MG63 (cell line): ENCODE measurements around the gene TRMU. TPM values are rescaled to one million over a fixed set of nuclear protein-coding genes. Genes with fewer than 3 reads are reported as not detected.

Source experiments
- DNase-seq: peaks from one replicate; pipeline ENCODE4 v3.0.0-alpha.2; 2020
- H3K27me3 ChIP-seq: fragments of 250-450 bp; sonication (Bioruptor Pico); 2 replicates; pipeline ENCODE4 v1.5.1; 2020; ENCODE audit warnings: mild to moderate bottlenecking, moderate library complexity
- H3K36me3 ChIP-seq: fragments of 250-450 bp; sonication (Bioruptor Pico); 2 replicates; pipeline ENCODE4 v1.5.1; 2020; ENCODE audit warnings: mild to moderate bottlenecking, moderate library complexity
- H3K4me3 ChIP-seq: fragments of 250-450 bp; sonication (Bioruptor Pico); 2 replicates; pipeline ENCODE4 v1.5.1; 2020; ENCODE audit warnings: mild to moderate bottlenecking, moderate library complexity
- H3K9me3 ChIP-seq: fragments of 250-450 bp; sonication (Bioruptor Pico); 2 replicates; pipeline ENCODE4 v1.5.1; 2020; ENCODE audit warnings: mild to moderate bottlenecking, moderate library complexity
- total RNA-seq: library from RNA; depleted of rRNA; stranded (reverse); fragments of >200 nt; shearing (Covaris generic); gene quantifications from 2 replicates; pipeline ENCODE4 v1.2.3, GENCODE V29; 2014; ENCODE audit warnings: low replicate concordance

TRMU gene
- total RNA-seq, 1 experiment from 2014 or later: 53.9 TPM

DNA sequence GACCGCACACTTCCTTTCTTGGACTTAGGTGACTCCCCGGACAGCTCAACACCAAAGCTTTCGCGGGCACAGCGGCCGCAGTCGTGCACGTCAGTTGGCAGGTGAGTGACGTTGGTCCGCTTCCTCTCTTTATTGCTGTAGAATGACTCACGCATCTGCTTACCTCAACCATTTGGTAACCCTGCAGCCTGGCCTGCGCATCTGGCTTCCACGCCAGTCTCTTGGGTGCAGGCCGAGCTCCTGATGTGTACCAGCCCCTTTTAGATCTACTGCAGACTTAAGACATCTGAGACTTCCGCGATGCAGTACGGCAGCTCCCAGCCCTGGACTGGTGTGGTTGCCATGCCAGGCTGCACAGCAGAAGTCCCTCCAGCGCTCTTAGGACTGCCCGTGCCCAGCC, 12.4 kb upstream of the TRMU start:
- Histone ChIP-seq H3K27me3 (no peaks in the 10 kb centered on the region), H3K9me3 (no peaks in the 10 kb centered on the region), H3K36me3 (peaks cover 63% of the 10 kb centered on the region), H3K4me3 (no peak overlapping the region)
- no peak for DNase-seq

DNA sequence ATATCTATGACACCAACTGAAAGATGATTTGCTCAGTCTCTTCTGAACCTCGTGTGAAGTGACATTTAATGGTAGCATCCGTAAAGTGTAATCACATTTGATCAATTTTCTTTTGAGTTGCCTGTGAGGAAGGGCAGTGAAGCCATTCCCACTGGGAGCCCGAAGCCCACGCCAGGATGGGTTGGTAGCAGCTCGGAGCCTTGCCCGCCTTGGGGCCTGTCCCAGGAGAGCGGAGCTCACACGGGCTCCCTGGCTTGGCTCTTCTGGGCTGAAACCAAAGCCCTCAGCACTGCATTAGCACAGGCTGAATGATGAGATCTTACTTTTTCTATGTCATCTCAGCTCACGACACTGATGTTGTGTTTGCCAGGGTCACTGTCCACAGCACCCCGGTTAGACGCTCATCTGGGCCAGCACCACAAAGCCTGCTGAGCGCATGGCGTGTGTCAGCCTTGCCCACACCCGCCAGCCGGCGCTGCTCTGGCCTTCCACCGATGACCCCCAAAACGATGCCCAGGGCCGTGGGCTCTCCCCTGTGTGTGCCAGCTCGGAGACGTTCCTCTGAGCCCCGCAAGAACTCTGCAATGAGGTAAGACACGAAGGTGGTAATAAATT, 9.3 kb upstream of the TRMU start:
- H3K36me3 ChIP-seq: peaks cover 74% of the 10 kb centered on the region
- no peak overlapping the region for H3K4me3 ChIP-seq
- H3K27me3 ChIP-seq: no peaks in the 10 kb centered on the region
- no peak for DNase-seq
- no peaks in the 10 kb centered on the region for H3K9me3 ChIP-seq

DNA sequence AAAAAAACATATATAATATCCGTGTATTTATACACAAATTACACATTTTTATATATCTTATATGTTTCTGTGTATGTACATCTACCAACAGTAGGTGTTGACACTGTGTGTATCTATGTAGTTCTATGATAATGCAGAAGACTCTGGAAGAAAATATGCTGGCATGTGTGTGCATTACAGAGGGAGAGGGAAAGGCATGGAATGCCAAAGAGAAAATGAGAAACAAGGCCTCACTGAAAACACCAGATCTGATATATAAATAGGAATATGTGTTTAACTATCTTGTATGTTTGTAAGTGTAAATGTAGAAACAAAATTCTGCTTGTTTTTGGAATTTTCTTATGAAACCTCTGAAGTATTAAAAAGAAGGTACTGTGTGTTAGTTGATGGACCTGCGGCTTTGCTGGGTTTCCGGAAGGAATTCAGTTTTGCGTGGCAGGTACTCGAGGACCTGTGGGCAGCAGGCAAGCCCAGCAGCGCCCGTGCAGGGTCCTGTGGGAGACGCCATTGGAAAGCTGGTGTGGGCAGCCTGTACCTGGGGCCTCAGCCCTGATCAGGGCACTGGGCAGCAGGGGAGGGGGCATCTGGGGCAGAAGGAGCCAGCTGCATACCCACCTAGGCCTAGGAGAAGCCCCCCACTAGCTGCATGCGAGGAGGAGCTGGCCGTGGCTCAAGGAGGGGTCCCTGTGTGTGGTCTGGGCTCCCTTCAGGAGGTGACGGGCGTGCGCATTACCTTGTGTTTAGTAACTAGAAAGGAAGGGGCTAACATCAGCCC, 7.6 kb upstream of the TRMU start:
- Histone ChIP-seq H3K27me3 (no peaks in the 10 kb centered on the region), H3K9me3 (no peaks in the 10 kb centered on the region), H3K4me3 (no peak overlapping the region), H3K36me3 (peaks cover 83% of the 10 kb centered on the region)
- DNase-seq: no peak

DNA sequence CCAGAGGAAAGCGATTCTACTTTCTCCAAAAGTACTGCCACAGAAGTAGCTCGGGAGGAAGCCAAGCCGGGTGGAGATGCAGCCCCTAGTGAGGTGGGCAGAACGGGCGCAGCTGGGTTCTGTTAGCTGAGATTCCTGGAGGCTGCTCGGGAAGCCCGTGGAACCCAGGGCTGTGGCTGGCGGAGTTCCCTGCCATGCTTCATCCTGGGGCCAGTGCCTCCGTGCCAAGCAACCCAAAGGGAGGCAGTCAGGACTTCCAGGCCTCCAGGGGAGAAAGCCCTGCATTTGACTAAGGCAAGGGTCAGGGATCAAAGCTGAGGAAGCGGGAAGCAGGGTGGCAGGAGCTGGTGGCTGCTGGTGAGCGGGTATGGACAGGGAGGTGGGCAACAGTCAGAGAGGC, 6.7 kb upstream of the TRMU start:
- H3K36me3 ChIP-seq: peaks cover 88% of the 10 kb centered on the region
- H3K4me3 ChIP-seq: no peak overlapping the region
- H3K9me3 ChIP-seq: no peaks in the 10 kb centered on the region
- no peak for DNase-seq
- no peaks in the 10 kb centered on the region for H3K27me3 ChIP-seq

DNA sequence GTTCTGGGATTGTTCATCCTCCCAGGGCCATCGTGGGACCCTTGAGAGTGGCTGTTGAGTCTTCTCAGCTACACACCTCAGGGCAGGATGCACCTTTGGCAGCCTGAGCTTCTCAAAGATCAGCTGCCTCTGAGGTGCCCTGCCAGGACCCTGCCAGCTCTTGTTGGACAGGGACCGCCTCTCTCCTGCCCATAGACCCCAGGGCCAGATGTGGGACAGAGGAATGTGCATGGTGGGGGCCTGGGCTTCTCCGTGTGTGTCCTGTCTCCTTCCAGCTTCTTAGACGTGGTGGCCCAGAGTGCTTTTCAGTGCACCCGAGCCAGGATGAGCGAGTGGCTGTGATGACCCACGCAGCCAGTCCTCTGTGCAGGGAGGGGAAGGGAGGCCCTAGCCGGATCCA, 5.9 kb upstream of the TRMU start:
- Histone ChIP-seq H3K9me3 (no peaks in the 10 kb centered on the region), H3K36me3 (peaks cover 80% of the 10 kb centered on the region), H3K27me3 (no peaks in the 10 kb centered on the region), H3K4me3 (no peak overlapping the region)
- DNase-seq: no peak

DNA sequence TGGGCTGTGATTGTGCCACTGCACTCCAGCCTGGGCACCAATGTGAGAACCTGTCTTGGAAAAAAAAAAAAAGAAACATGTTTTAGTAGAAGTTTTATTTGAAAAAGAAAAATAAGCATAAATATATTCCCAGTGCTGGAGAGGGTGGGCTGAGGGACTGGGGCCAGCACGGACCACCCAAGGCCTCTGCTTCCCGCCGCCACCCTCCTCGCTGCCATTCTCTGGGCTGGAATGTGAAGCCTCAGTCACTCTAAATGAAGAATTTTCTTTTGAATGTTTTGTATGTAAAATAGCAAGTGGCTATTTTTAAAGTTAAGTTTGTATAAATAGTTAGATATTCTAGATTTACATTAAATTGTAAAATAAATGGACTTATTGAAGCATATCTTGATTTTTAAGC, 5.1 kb upstream of the TRMU start:
- Histone ChIP-seq H3K4me3 (no peak overlapping the region), H3K27me3 (no peaks in the 10 kb centered on the region), H3K36me3 (peaks cover 73% of the 10 kb centered on the region), H3K9me3 (no peaks in the 10 kb centered on the region)
- DNase-seq: no peak

DNA sequence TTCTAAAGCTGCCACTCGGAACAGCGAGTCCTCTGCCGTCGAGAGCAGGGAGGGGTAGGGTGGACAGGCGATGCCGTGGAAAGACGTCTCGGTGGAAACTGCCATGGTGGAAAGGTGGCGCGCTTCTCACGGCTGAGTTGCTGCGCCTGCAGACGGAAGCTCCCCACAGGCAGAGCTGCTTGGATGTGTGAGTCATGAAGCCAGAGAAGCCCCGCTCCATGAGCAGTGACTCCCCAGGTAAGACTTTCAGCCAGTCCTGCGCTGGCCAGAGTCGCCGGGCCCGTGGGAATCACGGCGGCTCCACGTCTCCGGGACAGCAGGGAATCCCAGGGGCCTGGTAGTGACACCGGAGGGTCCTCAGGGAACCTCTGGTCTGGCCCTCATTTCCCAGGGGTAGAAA, 4.0 kb upstream of the TRMU start:
- no peaks in the 10 kb centered on the region for H3K9me3 ChIP-seq
- H3K36me3 ChIP-seq: peaks cover 63% of the 10 kb centered on the region
- no peaks in the 10 kb centered on the region for H3K27me3 ChIP-seq
- no peak overlapping the region for H3K4me3 ChIP-seq
- no peak for DNase-seq

DNA sequence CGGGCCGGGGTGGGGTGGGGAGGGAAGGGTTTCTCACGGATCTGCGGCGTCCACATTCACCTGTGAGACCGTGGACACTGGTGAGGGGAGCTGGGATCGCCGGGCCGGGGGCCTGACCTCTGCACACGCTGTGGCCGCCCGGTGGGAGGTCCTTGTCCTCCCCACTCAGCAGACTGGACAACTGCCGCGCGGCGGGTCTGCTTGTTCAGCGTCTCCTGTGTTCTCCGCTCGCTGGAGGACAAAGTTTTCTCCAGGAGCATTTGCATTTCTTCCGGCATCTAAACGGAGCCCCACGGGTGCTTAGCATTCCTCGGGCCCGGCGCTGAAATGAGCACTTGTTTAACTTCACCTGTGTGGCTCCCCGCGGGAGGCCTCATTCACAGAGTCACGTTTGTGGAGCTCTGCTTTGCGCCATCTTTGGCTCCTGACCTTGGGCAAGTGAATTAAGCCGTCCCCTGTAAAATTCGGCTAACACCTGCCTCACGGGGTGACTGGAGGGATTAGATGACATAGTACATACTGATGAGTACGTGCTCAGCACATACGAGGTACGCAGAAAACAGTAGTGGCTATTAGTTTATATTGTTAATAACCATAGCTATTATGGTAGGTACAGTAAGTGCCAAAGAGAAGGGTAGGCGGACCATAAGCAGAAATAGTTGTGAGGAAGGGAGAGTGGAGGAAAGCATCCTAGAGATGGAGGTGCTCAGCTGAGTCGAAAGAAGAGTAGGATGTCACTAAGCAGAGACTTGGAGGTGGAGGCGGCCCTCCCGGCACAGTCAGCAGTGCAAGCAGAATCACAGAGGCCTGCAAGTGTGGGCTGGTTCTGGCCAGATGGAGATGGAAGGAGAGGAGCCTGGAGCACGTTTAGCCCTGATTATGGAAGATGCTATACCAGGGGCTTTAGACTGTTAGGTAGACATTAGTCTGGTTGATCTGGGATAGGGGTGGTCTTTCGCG, 885 bp downstream of the TRMU start:
- Histone ChIP-seq H3K27me3 (no peaks in the 10 kb centered on the region), H3K4me3 (peak overlapping the region; percentile 92), H3K36me3 (peaks cover 55% of the 10 kb centered on the region), H3K9me3 (no peaks in the 10 kb centered on the region)
- peak; percentile 23 for DNase-seq

DNA sequence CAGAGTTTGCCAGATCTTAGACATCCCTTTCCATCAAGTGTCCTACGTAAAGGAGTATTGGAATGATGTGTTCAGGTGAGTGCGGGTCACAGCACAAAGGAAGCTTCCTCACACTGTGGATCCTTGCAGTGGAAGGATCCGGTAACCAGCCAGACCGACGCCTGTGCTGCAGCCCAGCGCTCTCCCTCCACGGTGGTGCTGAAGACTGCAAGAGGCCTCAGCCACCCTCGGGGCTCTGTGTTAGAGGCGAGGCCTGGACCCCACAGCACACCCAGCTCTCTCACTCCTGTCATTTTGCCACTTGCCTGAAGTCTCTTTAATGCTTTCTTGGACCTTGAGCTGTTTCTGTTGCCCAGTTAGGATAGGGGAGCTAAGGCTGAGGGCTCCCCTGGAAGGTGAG, 2.4 kb downstream of the TRMU start:
- H3K36me3 ChIP-seq: peaks cover 54% of the 10 kb centered on the region
- no peaks in the 10 kb centered on the region for H3K9me3 ChIP-seq

DNA sequence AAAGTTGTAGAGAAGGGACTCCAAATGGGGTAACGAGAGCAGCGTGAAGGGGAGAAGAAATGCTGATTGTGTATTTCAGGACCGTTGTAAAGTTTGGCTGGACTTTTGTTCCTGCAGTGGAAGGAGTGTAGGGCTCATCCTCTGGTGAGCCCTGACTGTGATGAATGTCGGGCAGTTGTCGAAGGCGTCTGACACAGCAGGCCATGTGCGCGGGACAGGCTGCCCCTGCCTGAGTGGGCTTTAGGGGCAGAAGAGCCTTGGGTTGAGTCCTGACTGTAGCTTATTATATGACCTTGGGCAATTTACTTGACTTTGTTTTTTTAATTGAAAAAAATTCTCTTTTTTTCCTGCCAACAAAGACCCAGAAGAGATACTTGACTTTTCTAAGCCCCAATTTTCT, 3.1 kb downstream of the TRMU start:
- H3K4me3 ChIP-seq: no peak overlapping the region
- no peak for DNase-seq
- no peaks in the 10 kb centered on the region for H3K27me3 ChIP-seq
- H3K36me3 ChIP-seq: peaks cover 52% of the 10 kb centered on the region
- no peaks in the 10 kb centered on the region for H3K9me3 ChIP-seq

More for the DNA sequence above, 2.4 kb downstream of the TRMU start:
- no peaks in the 10 kb centered on the region for H3K27me3 ChIP-seq
- DNase-seq: no peak
- no peak overlapping the region; the same call in 1 of the 2 replicates for H3K4me3 ChIP-seq

DNA sequence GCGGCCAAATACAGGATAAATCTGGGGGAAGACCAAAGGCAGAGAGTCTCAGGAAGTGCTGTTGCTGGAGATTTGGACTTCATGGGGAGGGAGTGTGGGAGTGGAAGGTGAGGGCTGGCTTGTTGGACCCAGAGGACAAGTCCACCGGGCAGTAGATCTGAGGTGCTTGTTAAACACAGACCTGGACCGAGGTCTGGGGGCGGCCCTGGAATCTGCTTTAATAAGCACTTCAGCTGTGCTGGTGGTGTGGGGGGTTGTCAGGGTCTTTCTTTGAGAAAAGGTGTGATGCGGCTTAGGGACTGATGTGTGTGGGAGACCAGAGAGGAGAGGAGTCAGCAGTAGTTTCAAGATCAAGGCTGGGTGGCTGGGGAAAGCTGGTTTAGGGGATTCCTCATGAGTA, 4.4 kb downstream of the TRMU start:
- Histone ChIP-seq H3K27me3 (no peaks in the 10 kb centered on the region), H3K36me3 (peaks cover 64% of the 10 kb centered on the region), H3K4me3 (no peak overlapping the region), H3K9me3 (no peaks in the 10 kb centered on the region)
- DNase-seq: no peak

DNA sequence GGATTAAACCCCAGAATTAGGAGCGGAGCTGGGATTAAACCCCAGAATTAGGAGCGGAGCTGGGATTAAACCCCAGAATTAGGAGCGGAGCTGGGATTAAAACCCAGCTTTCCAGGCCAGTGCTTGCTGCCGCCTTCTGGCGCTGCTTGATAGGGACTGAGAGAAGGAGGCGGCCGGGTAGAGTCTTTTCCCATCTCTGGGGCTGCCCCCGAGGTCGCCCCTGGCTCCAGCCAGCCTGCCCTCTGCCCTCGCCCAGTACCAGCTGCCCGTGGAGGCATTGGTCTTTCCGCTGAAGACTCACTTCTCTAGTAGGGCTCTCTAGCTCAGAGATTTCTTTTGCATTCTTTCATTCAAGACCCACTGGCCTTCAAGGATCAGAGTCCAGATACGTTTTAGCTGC, 5.2 kb downstream of the TRMU start:
- H3K27me3 ChIP-seq: no peaks in the 10 kb centered on the region

DNA sequence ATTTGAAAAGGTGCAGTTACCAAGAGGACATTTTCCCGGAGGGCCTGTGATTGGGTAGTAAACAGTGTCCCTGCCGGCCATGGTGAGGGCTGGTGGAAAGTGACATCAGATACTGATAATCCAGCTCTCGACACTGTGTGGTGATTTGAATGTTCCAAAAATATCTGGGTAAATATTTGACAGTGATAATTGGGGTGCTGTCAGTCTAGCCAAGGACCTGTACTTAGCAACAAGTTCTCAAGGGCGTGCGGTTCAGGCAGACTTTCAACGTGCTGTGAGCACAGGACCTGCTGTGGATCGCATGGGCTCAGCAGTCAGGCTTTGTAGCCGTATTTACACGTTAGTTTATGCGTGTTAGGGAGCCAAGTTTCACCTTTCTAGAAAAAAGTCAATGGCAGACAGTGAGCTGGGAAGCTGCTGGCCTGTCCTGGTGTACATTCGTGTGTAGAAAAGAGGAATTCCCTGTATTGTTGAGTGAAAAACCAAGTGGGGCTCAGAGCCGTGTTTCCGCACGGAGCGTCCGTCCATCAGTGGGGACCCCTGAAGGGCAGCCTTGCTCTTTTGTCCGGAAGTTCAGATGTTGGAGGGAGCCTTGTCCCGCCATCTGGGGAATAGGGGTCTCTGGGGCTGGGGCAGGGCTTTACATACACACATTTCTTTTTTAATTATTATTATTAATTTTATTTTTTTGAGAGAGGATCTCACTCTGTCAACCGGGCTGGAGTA, 11.3 kb downstream of the TRMU start:
- Histone ChIP-seq H3K36me3 (peaks cover 67% of the 10 kb centered on the region), H3K4me3 (no peak overlapping the region), H3K27me3 (no peaks in the 10 kb centered on the region), H3K9me3 (no peaks in the 10 kb centered on the region)
- no peak for DNase-seq

More for the DNA sequence above, 5.2 kb downstream of the TRMU start:
- H3K36me3 ChIP-seq: peaks cover 68% of the 10 kb centered on the region
- DNase-seq: no peak
- H3K9me3 ChIP-seq: no peaks in the 10 kb centered on the region
- no peak overlapping the region for H3K4me3 ChIP-seq

DNA sequence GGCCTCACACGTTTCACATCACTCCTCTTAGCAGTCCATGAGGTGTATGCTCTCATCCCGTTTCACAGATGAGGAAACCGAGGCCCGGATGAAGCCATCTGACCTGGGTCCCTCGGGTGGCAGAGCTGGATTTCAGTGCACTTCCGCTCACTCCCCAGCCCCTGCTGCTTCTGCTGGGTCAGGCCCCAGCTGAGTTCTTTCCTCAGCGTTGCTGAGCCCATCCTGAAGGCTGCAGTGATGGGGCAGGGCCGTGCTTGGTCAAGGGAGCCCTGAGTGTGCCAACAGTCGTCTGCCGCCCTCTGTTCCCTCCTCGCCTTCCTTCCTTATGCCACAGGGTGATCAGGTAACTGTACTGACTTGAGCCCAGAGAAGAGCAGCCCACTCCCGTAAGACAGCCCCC, 12.1 kb downstream of the TRMU start:
- H3K9me3 ChIP-seq: no peaks in the 10 kb centered on the region
- peaks cover 68% of the 10 kb centered on the region for H3K36me3 ChIP-seq
- H3K4me3 ChIP-seq: no peak overlapping the region
- no peak for DNase-seq
- no peaks in the 10 kb centered on the region for H3K27me3 ChIP-seq

DNA sequence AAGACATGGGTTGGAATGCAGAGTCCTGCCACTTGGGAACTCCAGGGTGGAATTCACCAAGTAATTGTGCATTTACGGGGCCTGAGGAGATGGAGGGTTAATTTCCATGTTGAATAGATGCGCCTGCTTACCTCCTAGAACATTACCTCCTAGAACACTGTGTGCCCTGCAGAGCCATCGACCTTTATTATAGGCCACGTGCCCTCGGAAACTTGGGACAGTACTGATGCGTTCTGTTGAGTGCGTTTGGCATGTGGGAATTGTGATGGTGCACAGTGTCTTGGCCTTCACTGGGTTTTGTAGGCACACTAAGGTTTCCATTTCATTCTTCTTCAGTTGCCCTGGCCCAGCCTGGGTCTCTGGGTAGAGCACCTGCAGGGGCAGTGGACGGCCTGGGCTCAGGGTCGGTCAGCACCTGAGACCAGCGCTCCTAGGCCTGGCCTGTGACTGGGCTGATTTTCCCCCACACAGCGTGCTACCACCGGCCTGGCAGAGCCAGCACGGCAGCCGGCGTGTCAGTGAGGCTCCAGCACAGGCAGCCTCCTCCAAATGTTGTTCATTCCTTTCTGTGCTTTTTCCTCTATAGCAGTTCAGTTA, 12.7 kb downstream of the TRMU start:
- DNase-seq: no peak
- H3K27me3 ChIP-seq: no peaks in the 10 kb centered on the region
- H3K9me3 ChIP-seq: no peaks in the 10 kb centered on the region
- H3K4me3 ChIP-seq: no peak overlapping the region
- peaks cover 70% of the 10 kb centered on the region for H3K36me3 ChIP-seq

DNA sequence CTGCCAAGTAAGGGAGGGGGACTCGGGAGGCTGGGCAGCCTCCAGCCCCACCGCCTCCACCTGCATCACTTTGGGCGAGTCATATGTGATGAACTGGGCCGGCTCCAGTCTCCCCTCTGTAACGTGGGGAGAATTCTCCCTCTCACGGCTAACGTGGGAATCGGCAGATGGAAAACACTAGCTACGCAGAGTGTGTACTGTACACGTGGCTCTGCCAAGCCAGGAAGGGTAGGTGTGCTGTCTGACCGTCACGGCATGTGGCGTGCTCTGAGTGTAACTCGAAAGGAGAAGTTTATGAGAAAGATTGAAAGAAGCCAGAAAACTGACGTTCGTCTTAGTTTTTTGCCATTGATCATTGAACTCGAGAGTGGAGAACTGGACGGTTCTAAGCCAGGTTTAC, 13.7 kb downstream of the TRMU start:
- Histone ChIP-seq H3K27me3 (no peaks in the 10 kb centered on the region), H3K4me3 (no peak overlapping the region), H3K9me3 (no peaks in the 10 kb centered on the region), H3K36me3 (peaks cover 69% of the 10 kb centered on the region)
- no peak for DNase-seq
